K562 (cell line): ENCODE results near the gene SPRED2. TPM values are rescaled to one million over a fixed set of nuclear protein-coding genes. Genes with fewer than 3 reads are reported as not detected.

Experiments
- AFF1 ChIP-seq, 2 experiments: fragments of 450-650 bp; IDR thresholded peaks; 2 replicates each; pipeline ENCODE4 v1.6.1; 2018; ENCODE audit warnings: mild to moderate bottlenecking in 2 of 2, low read depth in 1 of 2; ENCODE audit not compliant: partially characterized antibody in 2 of 2
- CBFA2T3 ChIP-seq: fragments of 450-650 bp; IDR thresholded peaks from 2 replicates; pipeline ENCODE4 v1.6.1; 2017
- CBX5 ChIP-seq: IDR thresholded peaks from 2 replicates; pipeline ENCODE4 v1.6.1; 2014; ENCODE audit warnings: low read depth, borderline replicate concordance
- HMGN3 ChIP-seq: IDR thresholded peaks from 2 replicates; pipeline ENCODE4 v1.6.1; 2011; ENCODE audit warnings: borderline replicate concordance, low read depth, mild to moderate bottlenecking, mixed read lengths, low read length; ENCODE audit not compliant: insufficient read length; ENCODE audit errors: extremely low read depth
- ILK ChIP-seq: fragments of 450-650 bp; IDR thresholded peaks from 2 replicates; pipeline ENCODE4 v1.6.1; 2016; ENCODE audit warnings: missing genetic modification characterization, low read depth, mild to moderate bottlenecking, missing compliant biosample characterization, moderate library complexity, borderline replicate concordance
- KLF16 ChIP-seq: IDR thresholded peaks from 2 replicates; pipeline ENCODE4 v1.6.1; 2016; ENCODE audit warnings: antibody characterized with exemption
- MTA3 ChIP-seq: fragments of 450-650 bp; formaldehyde crosslinking; IDR thresholded peaks from 2 replicates; pipeline ENCODE4 v1.6.1; 2017; ENCODE audit warnings: mild to moderate bottlenecking, borderline replicate concordance
- PBX2 ChIP-seq, 2 experiments: IDR thresholded peaks in 1 of 2; conservative IDR thresholded peaks in 1 of 2; 2 replicates each; pipeline ENCODE4 v1.6.1; 2016; ENCODE audit warnings: low read depth in 2 of 2, mild to moderate bottlenecking in 1 of 2, missing compliant biosample characterization in 1 of 2, missing genetic modification characterization in 1 of 2, moderate library complexity in 1 of 2
- RBBP5 ChIP-seq: fragments of 200-600 bp; sonication (generic); IDR thresholded peaks from 2 replicates; pipeline ENCODE4 v1.6.1; 2012; ENCODE audit warnings: borderline replicate concordance, mild to moderate bottlenecking, low read length, control low read depth, inconsistent platforms; ENCODE audit not compliant: insufficient read depth, poor library complexity, severe bottlenecking
- TCF7 ChIP-seq: sonication (generic); IDR thresholded peaks from 2 replicates; pipeline ENCODE4 v1.6.1; 2016; ENCODE audit warnings: antibody characterized with exemption, borderline replicate concordance
- ZNF507 ChIP-seq: conservative IDR thresholded peaks from 2 replicates; pipeline ENCODE4 v1.6.1; 2017; ENCODE audit warnings: missing genetic modification characterization, missing compliant biosample characterization
- ZNF77 ChIP-seq: fragments of 250-450 bp; sonication (Bioruptor Pico); IDR thresholded peaks from 2 replicates; pipeline ENCODE4 v1.5.0; 2020
- ZNF778 ChIP-seq: fragments of 450-650 bp; formaldehyde crosslinking; IDR thresholded peaks from 2 replicates; pipeline ENCODE4 v1.4.0; 2020; ENCODE audit warnings: mild to moderate bottlenecking, moderate library complexity
- polyA plus RNA-seq, 8 experiments: library from polyadenylated mRNA; depleted of rRNA in 4 of 8; stranded (reverse) in 5 of 8; unstranded in 3 of 8; fragments of >200 nt; fragmentation: Nextera tagmentation in 2 of 8; fragmentation: Illumina TruSeq in 1 of 8; extraction: Ambion mirVana in 2 of 8; extraction: Trizol in 1 of 8; gene quantifications; 2 replicates each; pipeline versions ENCODE4 v1.2.1 to v1.2.3, GENCODE V29; 2011 to 2014; ENCODE audit warnings: inconsistent platforms in 1 of 8, missing spikeins in 1 of 8
- total RNA-seq, 7 experiments: library from RNA; depleted of rRNA in 6 of 7; stranded (reverse); fragments of >200 nt in 6 of 7; fragmentation: Illumina TruSeq in 2 of 7; extraction: Trizol in 2 of 7; gene quantifications; 2 replicates each; pipeline versions ENCODE4 v1.2.1 to v1.2.3, GENCODE V29; 2011 to 2021; ENCODE audit warnings: low replicate concordance in 1 of 7

Gene SPRED2
- total and polyA plus RNA-seq, 9 of the 15 experiments (the other 6 are each of a cell fraction or from before 2014, with no cell fraction given) = 4.6 to 50.8 (median 14.1) TPM

- TF ChIP-seq RBBP5 (peak; percentile 22), CBX5 (no peak; the same call in 1 of the 2 replicates), TCF7 (peak; percentile 60; the same call in 1 of the 2 replicates), MTA3 (peak; percentile 84), CBFA2T3 (peak; percentile 33), ZNF778 (CRISPR knock-in tag) (no peak), PBX2 (CRISPR knock-in tag; IDR thresholded peaks at IDR 0.05; ENCODE audit: low read depth) (no peak), PBX2 (tag; conservative IDR thresholded peaks at IDR 0.05; ENCODE audit: low read depth) (no peak), HMGN3 (peak; percentile 89), ILK (tag) (no peak), AFF1 (IDR thresholded peaks at IDR 0.05; ENCODE audit: low read depth in 1 of 2, partially characterized antibody in 2 of 2) (peak; percentile 37 to 93), KLF16 (no peak), ZNF77 (CRISPR knock-in tag) (no peak), ZNF507 (tag) (no peak)
These were observed at the start of gene SPRED2 (continued) for GRCh38 chr2:65432227-65433190.
